Spinal cord (tissue), 10 donors: ENCODE measurements around the gene NANOS2. TPM values are rescaled to one million over a fixed set of nuclear protein-coding genes. Genes with fewer than 3 reads are reported as not detected.
"Not testable (repeated sequence)": the region's sequence is repeated elsewhere in the genome, so short reads cannot be mapped to it uniquely, and the experiment has no call there.

Experiments
- DNase-seq, 6 donors: peaks; one replicate each; pipeline versions ENCODE4 v3.0.0 to v3.0.0-alpha.2; 2013 to 2015; ENCODE audit warnings: low spot score in 6 of 6, low read depth in 4 of 6
- H3K27ac ChIP-seq: one replicate; pipeline ENCODE4 v1.5.1; 2013; ENCODE audit warnings: low read depth, low read length, control low read depth
- H3K27me3 ChIP-seq: one replicate; pipeline ENCODE4 v1.6.1; 2013; ENCODE audit warnings: low read length; ENCODE audit not compliant: control insufficient read depth, insufficient read depth
- H3K36me3 ChIP-seq: one replicate; pipeline ENCODE4 v1.6.1; 2013; ENCODE audit warnings: low read length; ENCODE audit not compliant: control insufficient read depth, insufficient read depth
- H3K4me1 ChIP-seq: one replicate; pipeline ENCODE4 v1.6.1; 2013; ENCODE audit warnings: low read length; ENCODE audit not compliant: control insufficient read depth, insufficient read depth
- H3K4me3 ChIP-seq: one replicate; pipeline ENCODE4 v1.5.1; 2013; ENCODE audit warnings: low read depth, low read length, control low read depth
- H3K9me3 ChIP-seq: one replicate; pipeline ENCODE4 v1.6.1; 2013; ENCODE audit warnings: low read length; ENCODE audit not compliant: control insufficient read depth, insufficient read depth
- WGBS: methylation state at CpG from one replicate; pipeline ENCODE4 v1.1.5; 2013; ENCODE audit warnings: missing lambda C conversion rate; ENCODE audit not compliant: insufficient coverage; 5-methylcytosine and 5-hydroxymethylcytosine counted together
- polyA plus RNA-seq, 2 donors: library from polyadenylated mRNA; unstranded; fragments of 120-200 nt; gene quantifications; one replicate each; pipeline ENCODE4 v1.2.1, GENCODE V29; 2013; ENCODE audit not compliant: insufficient read length in 2 of 2
- total RNA-seq, 2 donors: library from RNA; depleted of rRNA in 1 of 2; stranded (reverse); fragments of 120-200 nt in 1 of 2; fragments of >200 nt in 1 of 2; gene quantifications; one replicate each; pipeline versions ENCODE4 v1.2.3 to v1.2.4, GENCODE V29; 2013 to 2014
- donor health status: healthy.

The NANOS2 gene
- total and polyA plus RNA-seq, 4 donors = 0.11 to 0.21 (median 0.15) TPM; not detected in 1

GRCh38 chr19:45870798-45871197 is 43.8 kb downstream of the NANOS2 start:
- Histone ChIP-seq H3K9me3 (no peaks in the 10 kb centered on the region), H3K36me3 (no peaks in the 10 kb centered on the region), H3K27ac (no peak overlapping the region), H3K4me1 (no peaks in the 10 kb centered on the region), H3K4me3 (no peak overlapping the region), H3K27me3 (peaks cover 15% of the 10 kb centered on the region)
- WGBS = 100% methylated on average over 2 of the region's 5 CpGs
- no peak for DNase-seq

GRCh38 chr19:45867241-45867640 is 47.3 kb downstream of the NANOS2 start:
- H3K4me3 ChIP-seq, H3K27ac ChIP-seq, H3K9me3 ChIP-seq, H3K36me3 ChIP-seq, DNase-seq: not testable (repeated sequence)
- Histone ChIP-seq H3K4me1 (peaks cover 14% of the 10 kb centered on the region), H3K27me3 (peaks cover 39% of the 10 kb centered on the region)
- 59% methylated on average over 2 of the region's 4 CpGs for WGBS

- Histone ChIP-seq H3K36me3 (no peaks in the 10 kb centered on the region), H3K9me3 (no peaks in the 10 kb centered on the region), H3K4me3 (no peak overlapping the region), H3K27me3 (peaks cover 39% of the 10 kb centered on the region), H3K4me1 (peaks cover 17% of the 10 kb centered on the region), H3K27ac (no peak overlapping the region)
- DNase-seq = no peak
- WGBS = 72% methylated on average over 8 of the region's 11 CpGs
These were observed 48.0 kb downstream of the NANOS2 start for GRCh38 chr19:45866400-45867176.

GRCh38 chr19:45865269-45865948 is 49.2 kb downstream of the NANOS2 start:
- Histone ChIP-seq H3K4me1 (peaks cover 20% of the 10 kb centered on the region), H3K4me3 (no peak overlapping the region), H3K27me3 (peaks cover 39% of the 10 kb centered on the region), H3K36me3 (peaks cover 7% of the 10 kb centered on the region), H3K27ac (no peak overlapping the region), H3K9me3 (no peaks in the 10 kb centered on the region)
- 67% methylated on average over 4 of the region's 9 CpGs for WGBS
- no peak for DNase-seq

GRCh38 chr19:45864629-45865082 is 49.9 kb downstream of the NANOS2 start:
- no peak overlapping the region for H3K4me3 ChIP-seq
- DNase-seq = no peak
- no peak overlapping the region for H3K27ac ChIP-seq
- under 1% methylated on average over 12 of the region's 12 CpGs for WGBS
- peaks cover 13% of the 10 kb centered on the region for H3K36me3 ChIP-seq
- peaks cover 20% of the 10 kb centered on the region for H3K4me1 ChIP-seq
- peaks cover 39% of the 10 kb centered on the region for H3K27me3 ChIP-seq
- H3K9me3 ChIP-seq = no peaks in the 10 kb centered on the region

- DNase-seq = no peak
- 1% methylated on average over 71 of the region's 71 CpGs for WGBS
- H3K4me1 ChIP-seq = peaks cover 20% of the 10 kb centered on the region
- peaks cover 19% of the 10 kb centered on the region for H3K36me3 ChIP-seq
- peaks cover 39% of the 10 kb centered on the region for H3K27me3 ChIP-seq
- no peak within 1 kb of the TSS for H3K27ac ChIP-seq
- no peaks in the 10 kb centered on the region for H3K9me3 ChIP-seq
- peak within 1 kb of the TSS; percentile 99 for H3K4me3 ChIP-seq
These were observed 50.5 kb downstream of the NANOS2 start, which contains the start of gene FOXA3 for GRCh38 chr19:45863840-45864628. Gene FOXA3 (plus strand): TSS chr19:45864326. CDS start chr19:45864457, 131 bp downstream.

- Histone ChIP-seq H3K36me3 (peaks cover 26% of the 10 kb centered on the region), H3K4me1 (peaks cover 20% of the 10 kb centered on the region), H3K9me3 (no peaks in the 10 kb centered on the region), H3K27ac (no peak overlapping the region), H3K4me3 (peak overlapping the region; percentile 99), H3K27me3 (peaks cover 39% of the 10 kb centered on the region)
- WGBS = 1% methylated on average over 11 of the region's 22 CpGs
- DNase-seq = no peak
These were observed 51.2 kb downstream of the NANOS2 start for GRCh38 chr19:45863335-45863839.
